Measurements from ENCODE around the gene ZMYND11. TPM values are rescaled to one million over a fixed set of nuclear protein-coding genes. Genes with fewer than 3 reads are reported as not detected.

ZMYND11 gene
- total RNA-seq, 4 donors from 2014 or later = 127 to 179 (median 154) TPM

DNA sequence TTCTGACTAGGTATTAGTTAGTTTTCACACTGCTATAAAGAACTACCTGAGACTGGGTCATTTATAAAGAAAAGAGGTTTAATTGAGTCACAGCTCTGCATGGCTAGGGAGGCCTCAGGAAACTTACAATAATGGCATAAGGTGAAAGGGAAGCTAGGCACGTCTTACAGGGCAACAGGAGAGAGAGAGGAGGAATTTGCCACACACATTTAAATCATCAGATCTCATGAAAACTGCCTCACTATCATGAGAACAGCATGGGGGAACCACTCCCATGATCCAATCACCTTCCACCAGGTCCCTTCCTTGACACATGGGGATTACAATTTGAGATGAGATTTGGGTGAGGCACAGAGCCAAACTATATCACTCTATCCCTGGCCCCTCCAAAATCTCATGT is 40.6 kb upstream of the ZMYND11 start:
- H3K27me3 ChIP-seq = no peaks in the 10 kb centered on the region
- peak overlapping the region; percentile 91 to 98 (median 97) for H3K27ac ChIP-seq
- no peak for DNase-seq
- H3K9me3 ChIP-seq = no peaks in the 10 kb centered on the region
- intact Hi-C loops (cut with DNase I) = no loop called here
- peaks cover 30 to 32% of the 10 kb centered on the region in 2 donors for H3K4me1 ChIP-seq
- no peak for TF ChIP-seq POLR2A (IDR thresholded peaks at IDR 0.05)
- TF ChIP-seq, protein P1, sequence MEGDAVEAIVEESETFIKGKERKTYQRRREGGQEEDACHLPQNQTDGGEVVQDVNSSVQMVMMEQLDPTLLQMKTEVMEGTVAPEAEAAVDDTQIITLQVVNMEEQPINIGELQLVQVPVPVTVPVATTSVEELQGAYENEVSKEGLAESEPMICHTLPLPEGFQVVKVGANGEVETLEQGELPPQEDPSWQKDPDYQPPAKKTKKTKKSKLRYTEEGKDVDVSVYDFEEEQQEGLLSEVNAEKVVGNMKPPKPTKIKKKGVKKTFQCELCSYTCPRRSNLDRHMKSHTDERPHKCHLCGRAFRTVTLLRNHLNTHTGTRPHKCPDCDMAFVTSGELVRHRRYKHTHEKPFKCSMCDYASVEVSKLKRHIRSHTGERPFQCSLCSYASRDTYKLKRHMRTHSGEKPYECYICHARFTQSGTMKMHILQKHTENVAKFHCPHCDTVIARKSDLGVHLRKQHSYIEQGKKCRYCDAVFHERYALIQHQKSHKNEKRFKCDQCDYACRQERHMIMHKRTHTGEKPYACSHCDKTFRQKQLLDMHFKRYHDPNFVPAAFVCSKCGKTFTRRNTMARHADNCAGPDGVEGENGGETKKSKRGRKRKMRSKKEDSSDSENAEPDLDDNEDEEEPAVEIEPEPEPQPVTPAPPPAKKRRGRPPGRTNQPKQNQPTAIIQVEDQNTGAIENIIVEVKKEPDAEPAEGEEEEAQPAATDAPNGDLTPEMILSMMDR (IDR thresholded peaks at IDR 0.05) = no peak
- H3K36me3 ChIP-seq = no peaks in the 10 kb centered on the region
- H3K4me3 ChIP-seq (replicated peaks in 1 of 3) = no peak overlapping the region
- 43 to 57% methylated on average over 1 of the region's 1 CpG for WGBS, 2 donors

DNA sequence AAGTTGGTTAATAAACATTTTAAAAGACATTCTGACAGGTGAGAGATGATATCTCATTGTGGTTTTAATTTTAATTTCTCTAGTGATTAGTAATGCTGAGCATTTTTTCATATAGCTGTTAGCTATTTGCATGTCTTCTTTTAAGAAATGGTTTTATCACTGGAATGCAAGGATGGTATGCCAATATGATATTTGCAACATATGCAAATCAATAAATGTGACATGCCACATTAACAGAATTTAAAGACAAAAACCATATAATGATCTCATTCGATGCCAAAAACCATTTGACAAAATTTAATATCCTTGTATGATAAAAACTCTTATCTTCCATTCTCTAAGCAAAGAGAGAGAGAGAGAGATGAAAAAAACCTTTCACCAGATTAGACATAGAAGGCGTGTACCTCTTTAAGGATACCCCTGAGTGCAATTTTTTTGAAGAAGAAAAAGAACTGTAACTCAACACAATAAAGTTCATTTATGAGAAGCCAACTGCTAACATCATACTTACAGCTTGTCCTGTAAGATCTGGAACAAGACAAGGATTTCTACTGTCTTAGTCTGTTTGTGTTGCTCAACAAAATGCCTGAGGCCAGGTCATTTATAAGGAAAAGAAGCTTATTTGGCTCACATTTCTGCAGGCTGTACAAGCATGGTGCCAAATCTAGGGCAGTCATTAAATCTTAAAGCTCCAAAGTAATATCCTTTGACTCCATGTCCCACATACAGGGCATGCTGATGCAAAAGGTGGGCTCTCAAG is 39.7 kb upstream of the ZMYND11 start:
- 69 to 74% methylated on average over 2 of the region's 2 CpGs for WGBS, 2 donors
- TF ChIP-seq, protein P1 (IDR thresholded peaks at IDR 0.05) = no peak
- no peak for TF ChIP-seq POLR2A (IDR thresholded peaks at IDR 0.05)
- no peak for DNase-seq
- Histone ChIP-seq H3K9me3 (no peaks in the 10 kb centered on the region), H3K4me3 (replicated peaks in 1 of 3) (no peak overlapping the region), H3K4me1 (peaks cover 30 to 32% of the 10 kb centered on the region in 2 donors), H3K36me3 (no peaks in the 10 kb centered on the region), H3K27ac (no peak overlapping the region), H3K27me3 (no peaks in the 10 kb centered on the region)
- intact Hi-C loops (cut with DNase I) = no loop called here

DNA sequence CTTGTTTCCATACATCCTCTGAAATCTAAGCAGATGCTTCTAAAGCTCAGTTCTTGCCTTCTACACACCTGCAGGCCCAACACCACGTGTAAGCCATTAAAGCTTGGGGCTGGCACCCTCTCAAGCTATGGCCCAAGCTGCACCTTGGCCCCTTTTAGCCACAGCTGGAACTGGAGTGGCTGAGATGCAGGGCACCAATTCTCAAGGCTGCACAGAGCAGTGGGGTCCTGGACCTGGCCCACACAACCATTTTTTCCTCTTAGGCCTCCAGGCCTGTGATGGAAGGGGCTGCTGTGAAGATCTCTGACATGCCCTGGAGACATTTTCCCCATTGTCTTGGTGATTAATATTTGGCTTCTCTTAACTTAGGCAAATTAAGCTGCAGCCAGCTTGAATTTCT is 38.8 kb upstream of the ZMYND11 start:
- no peak for TF ChIP-seq POLR2A (IDR thresholded peaks at IDR 0.05)
- TF ChIP-seq, protein P1 (IDR thresholded peaks at IDR 0.05) = no peak
- no peak overlapping the region for H3K27ac ChIP-seq
- 0 to 35% methylated on average over 1 of the region's 1 CpG for WGBS, 2 donors

DNA sequence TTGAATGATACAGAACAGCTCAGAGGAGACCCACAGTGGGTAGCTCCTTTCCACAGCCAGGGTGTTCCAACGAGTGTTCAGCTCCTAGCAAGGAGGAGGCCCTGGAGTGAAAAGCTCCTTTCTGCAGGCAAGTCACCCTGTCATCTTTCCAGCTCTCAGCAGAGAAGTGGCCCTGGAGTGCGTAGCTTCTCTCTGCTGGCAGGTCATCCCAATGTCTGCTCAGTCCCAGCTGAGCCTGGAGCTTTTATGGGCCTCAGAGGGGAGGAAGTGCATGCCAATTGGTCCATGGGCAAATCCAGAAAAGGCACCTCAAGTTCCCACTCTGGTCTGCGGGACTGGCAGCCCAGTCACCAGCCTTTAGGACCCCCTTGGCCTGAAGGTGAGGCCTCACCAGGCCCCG is 30.8 kb upstream of the ZMYND11 start:
- Histone ChIP-seq H3K27me3 (no peaks in the 10 kb centered on the region), H3K4me3 (replicated peaks in 1 of 3) (no peak overlapping the region), H3K27ac (no peak overlapping the region), H3K9me3 (no peaks in the 10 kb centered on the region), H3K36me3 (no peaks in the 10 kb centered on the region), H3K4me1 (no peaks in the 10 kb centered on the region)
- DNase-seq = no peak
- WGBS, 2 donors = 83 to 100% methylated on average over 3 to 4 of the region's 4 CpGs
- no peak for TF ChIP-seq POLR2A (IDR thresholded peaks at IDR 0.05)
- TF ChIP-seq, protein P1 (IDR thresholded peaks at IDR 0.05) = no peak
- intact Hi-C loops (cut with DNase I) = no loop called here

More for the DNA sequence above, 38.8 kb upstream of the ZMYND11 start:
- DNase-seq = no peak
- Histone ChIP-seq H3K27me3 (no peaks in the 10 kb centered on the region), H3K4me1 (peaks cover 23 to 29% of the 10 kb centered on the region in 2 donors), H3K9me3 (no peaks in the 10 kb centered on the region), H3K36me3 (no peaks in the 10 kb centered on the region), H3K4me3 (replicated peaks in 1 of 3) (no peak overlapping the region)
- intact Hi-C loops (cut with DNase I) = no loop called here

DNA sequence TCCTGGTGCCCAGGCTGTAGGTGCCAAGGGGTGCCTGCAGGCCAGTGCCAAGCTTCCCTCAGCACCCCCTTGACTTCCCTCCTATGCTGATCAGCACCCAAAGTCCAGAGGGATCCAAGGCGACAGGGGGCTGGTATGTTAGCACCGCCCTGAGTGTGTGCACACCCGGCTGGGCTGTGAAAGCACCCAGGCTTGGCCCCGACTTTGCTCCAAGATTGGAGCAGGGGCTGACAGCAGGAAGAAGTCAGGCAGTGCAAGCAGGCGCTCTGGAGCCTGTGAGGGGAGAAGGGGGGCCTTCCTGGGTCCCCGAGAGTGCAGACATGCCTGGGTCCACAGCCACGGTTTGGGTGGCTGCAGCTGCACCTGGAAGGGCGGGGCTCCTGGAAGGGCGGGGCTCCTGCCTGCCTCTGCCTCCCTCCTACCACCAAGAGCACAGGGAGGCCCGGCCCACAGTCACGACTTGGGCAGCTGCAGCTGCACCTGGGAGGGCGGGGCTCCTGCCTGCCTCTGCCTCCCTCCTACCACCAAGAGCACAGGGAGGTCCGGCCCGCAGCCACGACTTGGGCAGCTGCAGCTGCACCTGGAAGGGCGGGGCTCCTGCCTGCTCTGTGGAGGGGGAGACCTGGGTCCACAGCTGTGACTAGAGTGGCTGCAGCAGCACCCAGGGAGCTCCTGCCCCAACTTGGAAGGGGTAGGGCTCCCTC is 30.2 kb upstream of the ZMYND11 start:
- intact Hi-C loops (cut with DNase I) = no loop called here
- Histone ChIP-seq H3K4me1 (no peaks in the 10 kb centered on the region), H3K36me3 (no peaks in the 10 kb centered on the region), H3K27me3 (no peaks in the 10 kb centered on the region), H3K4me3 (replicated peaks in 1 of 3) (no peak overlapping the region), H3K27ac (no peak overlapping the region), H3K9me3 (no peaks in the 10 kb centered on the region)
- 79 to 94% methylated on average over 6 to 10 of the region's 16 CpGs for WGBS, 2 donors
- TF ChIP-seq POLR2A (IDR thresholded peaks at IDR 0.05) = no peak
- TF ChIP-seq, protein P1 (IDR thresholded peaks at IDR 0.05) = no peak
- no peak for DNase-seq
